K562 (cell line): ENCODE measurements around the gene DLG4. TPM values are rescaled to one million over a fixed set of nuclear protein-coding genes. Genes with fewer than 3 reads are reported as not detected.

Experiments used
- ATAC-seq: fragments of 200-7000 bp; cut with Tn5 transposase; 3 replicates; pipeline ENCODE4 v1.9.1; 2020; ENCODE audit warnings: moderate library complexity
- BruUV-seq: library from RNA; stranded (reverse); fragments of 400-500 nt; replicated peaks from 2 replicates; lab custom pipeline; 2021; lab: Mats Ljungman, UMichigan
- CTCF ChIA-PET: fragments of 300-600 bp; formaldehyde crosslinking; extraction: SDS; loops from one replicate; lab custom pipeline; 2021; ENCODE audit warnings: low intra/inter-chr PET ratio; lab: Yijun Ruan, JAX
- POLR2A ChIA-PET: fragments of 300-600, 350-650 bp; sonication (Branson Sonifier 250); formaldehyde crosslinking; extraction: SDS; loops from one replicate; lab custom pipeline; 2021; ENCODE audit warnings: antibody characterized with exemption, inconsistent platforms; lab: Yijun Ruan, JAX
- DNase-seq, 4 experiments: peaks; one replicate each; pipeline versions ENCODE4 v3.0.0 to v3.0.0-alpha.2; 2011 to 2018; ENCODE audit warnings: low spot score in 3 of 4, mixed read lengths in 3 of 4; ENCODE audit errors: extremely low read depth in 1 of 4
- FAIRE-seq: peaks from 2 replicates; lab custom pipeline; 2011; peaks lifted over from hg19 to GRCh38; lab: Jason Lieb, UNC
- H2AFZ ChIP-seq: 2 replicates; pipeline ENCODE4 v1.6.0; 2011; ENCODE audit warnings: low read depth, low read length, control low read depth, inconsistent platforms
- H3K27ac ChIP-seq: fragments of 200-600 bp; 3 replicates; pipeline ENCODE4 v1.8.0; 2011; ENCODE audit warnings: low read depth, mild to moderate bottlenecking, control low read depth, inconsistent platforms, low read length, moderate library complexity, mixed read lengths; ENCODE audit errors: extremely low read depth
- H3K27me3 ChIP-seq, 2 experiments: fragments of 300-600 bp in 1 of 2; 2 replicates in 1 of 2; 3 replicates in 1 of 2; pipeline versions ENCODE4 v1.6.0 to v1.8.0; 2011; ENCODE audit warnings: inconsistent platforms in 2 of 2, low read length in 2 of 2, mild to moderate bottlenecking in 1 of 2, mixed read lengths in 1 of 2, moderate library complexity in 1 of 2; ENCODE audit not compliant: control insufficient read depth in 2 of 2, insufficient read depth in 2 of 2
- H3K36me3 ChIP-seq: fragments of 300-600 bp; 3 replicates; pipeline ENCODE4 v1.8.0; 2011; ENCODE audit warnings: mild to moderate bottlenecking, low read length, inconsistent platforms; ENCODE audit not compliant: control insufficient read depth, insufficient read depth
- H3K4me1 ChIP-seq, 2 experiments: fragments of 200-600 bp in 1 of 2; replicated peaks in 1 of 2; 2 replicates in 1 of 2; 3 replicates in 1 of 2; pipeline versions ENCODE4 v1.5.1 to v1.8.0; 2011; ENCODE audit warnings: inconsistent platforms in 2 of 2, low read length in 2 of 2, mild to moderate bottlenecking in 1 of 2, mixed read lengths in 1 of 2, moderate library complexity in 1 of 2; ENCODE audit not compliant: control insufficient read depth in 2 of 2, insufficient read depth in 2 of 2
- H3K4me2 ChIP-seq: 2 replicates; pipeline ENCODE4 v1.6.1; 2011; ENCODE audit warnings: low read length, control low read depth, inconsistent platforms, mixed read lengths; ENCODE audit not compliant: insufficient read depth
- H3K4me3 ChIP-seq: fragments of 200-600 bp; sonication (generic), shearing (Covaris generic); 2 replicates; pipeline ENCODE4 v1.5.1; 2016; ENCODE audit warnings: control low read depth, inconsistent platforms
- H3K79me2 ChIP-seq: fragments of 200-600 bp; 3 replicates; pipeline ENCODE4 v1.8.0; 2011; ENCODE audit warnings: low read length, inconsistent platforms; ENCODE audit not compliant: control insufficient read depth, insufficient read depth
- H3K9ac ChIP-seq, 2 experiments: 2 replicates each; pipeline versions ENCODE4 v1.6.0 to v1.6.1; 2011; ENCODE audit warnings: low read depth in 2 of 2, low read length in 2 of 2, control low read depth in 1 of 2, inconsistent platforms in 1 of 2, mild to moderate bottlenecking in 1 of 2, mixed read lengths in 1 of 2; ENCODE audit not compliant: insufficient read depth in 1 of 2
- H3K9me1 ChIP-seq: one replicate; pipeline ENCODE4 v1.6.0; 2011; ENCODE audit warnings: inconsistent platforms, mild to moderate bottlenecking, low read length, moderate library complexity; ENCODE audit not compliant: control insufficient read depth, insufficient read depth
- H3K9me3 ChIP-seq: replicated peaks from 2 replicates; pipeline ENCODE4 v1.5.1; 2011; ENCODE audit warnings: low read depth, low read length, inconsistent platforms; ENCODE audit not compliant: control insufficient read depth, insufficient read depth
- H4K20me1 ChIP-seq: replicated peaks from 2 replicates; pipeline ENCODE4 v1.6.1; 2011; ENCODE audit warnings: low read length, inconsistent platforms, mixed read lengths; ENCODE audit not compliant: control insufficient read depth, insufficient read depth
- KLF13 ChIP-seq: fragments of 450-650 bp; IDR thresholded peaks from 2 replicates; pipeline ENCODE4 v1.6.1; 2016; ENCODE audit warnings: missing genetic modification characterization, low read depth, mild to moderate bottlenecking, missing compliant biosample characterization, moderate library complexity, borderline replicate concordance
- PHF8 ChIP-seq: fragments of 200-600 bp; sonication (generic); IDR thresholded peaks from 2 replicates; pipeline ENCODE4 v1.6.1; 2012; ENCODE audit warnings: mixed run types, mild to moderate bottlenecking, inconsistent platforms, low read length, moderate library complexity, borderline replicate concordance
- WGBS: fragments of 100-300 bp; shearing (Covaris generic); methylation state at CpG from one replicate; pipeline ENCODE4 v1.1.6; 2016; ENCODE audit warnings: low coverage, mixed read lengths; ENCODE audit not compliant: insufficient coverage; ENCODE audit errors: missing lambda C conversion rate; 5-methylcytosine and 5-hydroxymethylcytosine counted together
- in situ Hi-C: fragments of 300-500 bp; cut with MboI; formaldehyde crosslinking; loops from 4 replicates; pipeline ENCODE4 v1.15.0; 2018; ENCODE audit warnings: inconsistent platforms, mixed read lengths
- intact Hi-C: fragments of 100-400 bp; cut with micrococcal nuclease; formaldehyde crosslinking; loops from 2 replicates; pipeline ENCODE4 v1.14.2; 2022
- polyA plus RNA-seq, 8 experiments: library from polyadenylated mRNA; depleted of rRNA in 4 of 8; stranded (reverse) in 5 of 8; unstranded in 3 of 8; fragments of >200 nt; fragmentation: Nextera tagmentation in 2 of 8; fragmentation: Illumina TruSeq in 1 of 8; extraction: Ambion mirVana in 2 of 8; extraction: Trizol in 1 of 8; gene quantifications; 2 replicates each; pipeline versions ENCODE4 v1.2.1 to v1.2.3, GENCODE V29; 2011 to 2014; ENCODE audit warnings: inconsistent platforms in 1 of 8, missing spikeins in 1 of 8
- total RNA-seq, 7 experiments: library from RNA; depleted of rRNA in 6 of 7; stranded (reverse); fragments of >200 nt in 6 of 7; fragmentation: Illumina TruSeq in 2 of 7; extraction: Trizol in 2 of 7; gene quantifications; 2 replicates each; pipeline versions ENCODE4 v1.2.1 to v1.2.3, GENCODE V29; 2011 to 2021; ENCODE audit warnings: low replicate concordance in 1 of 7
- TF ChIP-seq, protein P1 (sequence below): sonication (generic); formaldehyde crosslinking; IDR thresholded peaks from 2 replicates; pipeline ENCODE4 v1.8.0; 2022; ENCODE audit warnings: missing genetic modification reagents, mild to moderate bottlenecking, moderate library complexity, borderline replicate concordance
- TF ChIP-seq, protein P2 (sequence below), 3 experiments: fragments of 200-800 bp in 1 of 3; sonication (Bioruptor generic) in 1 of 3; sonication (generic) in 1 of 3; formaldehyde crosslinking in 1 of 3; IDR thresholded peaks; 2 replicates each; pipeline versions ENCODE4 v1.6.1 to v1.8.0; 2016 to 2022; ENCODE audit warnings: mild to moderate bottlenecking in 2 of 3, missing compliant biosample characterization in 2 of 3, missing genetic modification characterization in 2 of 3, missing genetic modification reagents in 1 of 3
- TF ChIP-seq, protein P3 (sequence below), 3 experiments: IDR thresholded peaks in 2 of 3; conservative IDR thresholded peaks in 1 of 3; 2 replicates each; pipeline ENCODE4 v1.5.1; 2011 to 2012; ENCODE audit warnings: low read length in 3 of 3, mild to moderate bottlenecking in 3 of 3, control low read depth in 2 of 3, improper control_type of control experiment in 1 of 3, inconsistent platforms in 1 of 3, low read depth in 1 of 3, mixed read lengths in 1 of 3, moderate library complexity in 1 of 3; ENCODE audit not compliant: insufficient read depth in 2 of 3

The DLG4 gene
- total and polyA plus RNA-seq, 9 of the 15 experiments (the other 6 are each of a cell fraction or from before 2014, with no cell fraction given) = 0.03 to 12.0 (median 4.1) TPM

DNA sequence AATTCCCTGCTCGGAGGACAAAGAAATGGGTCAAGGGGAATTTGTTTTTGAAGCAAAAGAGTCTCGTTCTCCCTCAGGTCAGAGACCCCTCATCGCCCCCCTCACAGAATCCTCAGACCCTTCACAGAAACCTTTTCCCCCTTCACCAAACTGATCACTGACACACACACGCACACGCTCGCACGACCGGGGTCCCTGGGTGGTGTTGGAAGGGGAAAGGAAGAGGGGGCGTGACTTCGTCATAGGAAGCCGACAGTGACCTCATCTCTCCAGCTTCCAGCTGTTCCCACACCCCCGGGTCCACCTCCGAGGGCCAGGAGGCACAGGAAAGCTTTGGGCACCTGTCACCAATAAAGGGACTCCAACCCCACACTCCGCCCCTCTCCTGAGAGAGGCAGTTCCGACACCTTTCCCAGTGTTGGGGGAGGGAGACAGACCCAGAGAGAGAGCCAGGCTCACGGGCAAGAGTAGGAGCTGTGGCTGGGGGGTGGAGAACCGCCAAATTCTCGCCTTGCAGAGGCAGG is 41.6 kb downstream of the DLG4 start (continued):
- TF ChIP-seq, protein P1, sequence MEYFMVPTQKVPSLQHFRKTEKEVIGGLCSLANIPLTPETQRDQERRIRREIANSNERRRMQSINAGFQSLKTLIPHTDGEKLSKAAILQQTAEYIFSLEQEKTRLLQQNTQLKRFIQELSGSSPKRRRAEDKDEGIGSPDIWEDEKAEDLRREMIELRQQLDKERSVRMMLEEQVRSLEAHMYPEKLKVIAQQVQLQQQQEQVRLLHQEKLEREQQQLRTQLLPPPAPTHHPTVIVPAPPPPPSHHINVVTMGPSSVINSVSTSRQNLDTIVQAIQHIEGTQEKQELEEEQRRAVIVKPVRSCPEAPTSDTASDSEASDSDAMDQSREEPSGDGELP = peak; percentile 94

DNA sequence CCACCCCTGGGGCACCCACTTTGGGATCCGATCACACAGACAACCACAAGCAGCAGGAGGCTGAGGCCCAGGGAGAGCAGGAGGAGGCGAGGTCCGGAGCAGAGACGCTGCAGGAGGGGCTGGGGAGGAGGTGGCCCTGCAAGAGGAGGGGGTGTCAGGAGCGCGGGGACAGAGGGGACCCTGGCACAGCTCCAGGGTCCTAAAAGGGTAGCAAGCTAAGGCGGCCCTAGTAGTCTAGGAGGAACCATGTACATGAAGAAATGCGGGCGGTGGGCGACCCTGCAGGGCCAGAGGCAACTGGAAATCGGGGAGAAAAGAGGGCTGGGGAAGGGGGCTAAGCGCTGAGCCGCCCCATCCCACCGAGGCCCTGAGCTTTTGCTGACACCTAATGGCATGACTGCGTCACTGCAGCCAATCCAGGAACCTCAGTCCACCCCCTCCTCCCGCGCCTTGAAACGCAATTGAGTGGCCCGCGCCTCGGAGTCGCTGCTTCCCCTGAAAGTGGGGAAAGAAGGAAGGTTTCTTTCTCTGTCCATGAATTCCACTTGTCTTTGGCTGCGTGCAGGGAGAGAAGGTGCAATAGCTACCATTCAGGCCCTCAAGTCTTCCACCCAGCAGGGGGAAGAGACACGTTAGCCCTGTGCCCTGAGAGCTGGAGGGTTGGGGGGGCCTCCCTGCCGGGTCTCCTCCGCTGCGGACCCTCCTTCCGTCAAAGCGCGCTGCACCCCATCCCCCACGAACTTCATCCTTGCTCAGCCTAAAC is 42.3 kb downstream of the DLG4 start:
- DNase-seq = peak; percentile 75 to 84 (median 76)
- ATAC-seq = peak; percentile 95
- POLR2A ChIA-PET = interaction anchor here (0.7 to 0.8 kb wide), 3 partner anchors 10 to 77 kb away, joined by 3 to 4 read pairs (median 3); no protein-coding TSS in a partner anchor
- Histone ChIP-seq H3K4me1 (peaks cover 3 to 26% of the 10 kb centered on the region in 2 experiments; a peak in 3 of 5 replicates), H4K20me1 (no peaks in the 10 kb centered on the region), H3K9ac (peak overlapping the region; percentile 40 to 53; a peak in 2 of 4 replicates), H2AFZ (peak overlapping the region; percentile 92), H3K4me2 (peak overlapping the region; percentile 88), H3K9me1 (no peaks in the 10 kb centered on the region), H3K9me3 (0 out of 2 replicates have a peak, but pooled peaks cover 3% of the 10 kb centered on the region), H3K27ac (no peak overlapping the region; the same call in 2 of the 3 replicates), H3K79me2 (no peaks in the 10 kb centered on the region), H3K36me3 (no peaks in the 10 kb centered on the region), H3K27me3 (peaks cover 0 to 14% of the 10 kb centered on the region in 2 experiments; a peak in 2 of 5 replicates), H3K4me3 (peak overlapping the region; percentile 36)
- WGBS = 0% methylated on average over 10 of the region's 31 CpGs
- no TSS peak for BruUV-seq
- peak; percentile 78 for FAIRE-seq
- CTCF ChIA-PET = interaction anchor here (0.6 to 2.2 kb wide), 3 partner anchors 129 to 264 kb away, joined by 3 to 11 read pairs (median 4); no protein-coding TSS in a partner anchor
- in situ Hi-C loops = no loop called here
- intact Hi-C loops = loop anchor here (1.0 kb wide), 1 partner anchor 125 kb away; no protein-coding TSS in a partner anchor
- TF ChIP-seq, protein P2, sequence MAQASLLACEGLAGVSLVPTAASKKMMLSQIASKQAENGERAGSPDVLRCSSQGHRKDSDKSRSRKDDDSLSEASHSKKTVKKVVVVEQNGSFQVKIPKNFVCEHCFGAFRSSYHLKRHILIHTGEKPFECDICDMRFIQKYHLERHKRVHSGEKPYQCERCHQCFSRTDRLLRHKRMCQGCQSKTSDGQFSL (CRISPR knock-in tag; IDR thresholded peaks at IDR 0.05) = peak; percentile 89
- TF ChIP-seq, protein P2 (tag; IDR thresholded peaks at IDR 0.05) = 0 out of 4 replicates have a peak, but pooled peaks of 1 of the 2 experiments have one; percentile 34
- TF ChIP-seq, protein P3, sequence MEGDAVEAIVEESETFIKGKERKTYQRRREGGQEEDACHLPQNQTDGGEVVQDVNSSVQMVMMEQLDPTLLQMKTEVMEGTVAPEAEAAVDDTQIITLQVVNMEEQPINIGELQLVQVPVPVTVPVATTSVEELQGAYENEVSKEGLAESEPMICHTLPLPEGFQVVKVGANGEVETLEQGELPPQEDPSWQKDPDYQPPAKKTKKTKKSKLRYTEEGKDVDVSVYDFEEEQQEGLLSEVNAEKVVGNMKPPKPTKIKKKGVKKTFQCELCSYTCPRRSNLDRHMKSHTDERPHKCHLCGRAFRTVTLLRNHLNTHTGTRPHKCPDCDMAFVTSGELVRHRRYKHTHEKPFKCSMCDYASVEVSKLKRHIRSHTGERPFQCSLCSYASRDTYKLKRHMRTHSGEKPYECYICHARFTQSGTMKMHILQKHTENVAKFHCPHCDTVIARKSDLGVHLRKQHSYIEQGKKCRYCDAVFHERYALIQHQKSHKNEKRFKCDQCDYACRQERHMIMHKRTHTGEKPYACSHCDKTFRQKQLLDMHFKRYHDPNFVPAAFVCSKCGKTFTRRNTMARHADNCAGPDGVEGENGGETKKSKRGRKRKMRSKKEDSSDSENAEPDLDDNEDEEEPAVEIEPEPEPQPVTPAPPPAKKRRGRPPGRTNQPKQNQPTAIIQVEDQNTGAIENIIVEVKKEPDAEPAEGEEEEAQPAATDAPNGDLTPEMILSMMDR (IDR thresholded peaks at IDR 0.05 in 2 of 3, conservative IDR thresholded peaks at IDR 0.05 in 1 of 3; ENCODE audit: insufficient read depth in 2 of 3, low read depth in 1 of 3, low read length in 3 of 3) = peak; percentile 75 to 84 (median 78)
- TF ChIP-seq KLF13 (tag) = no peak
- peak; percentile 26; the same call in 1 of the 2 replicates for TF ChIP-seq PHF8
